Keratinocyte (primary cell): ENCODE results near the gene TMED6. TPM values are rescaled to one million over a fixed set of nuclear protein-coding genes. Genes with fewer than 3 reads are reported as not detected.

Experiments
- DNase-seq: peaks from one replicate; pipeline ENCODE4 v3.0.0-alpha.2; 2011; ENCODE audit warnings: low read depth, missing footprints, low spot score
- FAIRE-seq: peaks from 2 replicates; lab custom pipeline; 2011; peaks lifted over from hg19 to GRCh38; lab: Jason Lieb, UNC
- H2AFZ ChIP-seq: 2 replicates; pipeline ENCODE4 v1.6.0; 2012; ENCODE audit warnings: low read length, control low read depth, inconsistent platforms; ENCODE audit not compliant: control insufficient read depth
- H3K27ac ChIP-seq: 2 replicates; pipeline ENCODE4 v1.5.1; 2011; ENCODE audit warnings: low read length; ENCODE audit not compliant: control insufficient read depth, insufficient read depth
- H3K27me3 ChIP-seq: 3 replicates; pipeline ENCODE4 v1.6.0; 2011; ENCODE audit warnings: low read length; ENCODE audit not compliant: control insufficient read depth, insufficient read depth; ENCODE audit errors: extremely low read depth
- H3K36me3 ChIP-seq, 2 experiments: 2 replicates in 1 of 2; 3 replicates in 1 of 2; pipeline ENCODE4 v1.5.1; 2011; ENCODE audit warnings: low read length in 2 of 2, mild to moderate bottlenecking in 1 of 2; ENCODE audit not compliant: control insufficient read depth in 2 of 2, insufficient read depth in 2 of 2; ENCODE audit errors: extremely low read depth in 1 of 2
- H3K4me1 ChIP-seq: 3 replicates; pipeline ENCODE4 v1.5.1; 2011; ENCODE audit warnings: low read length; ENCODE audit not compliant: control insufficient read depth, insufficient read depth; ENCODE audit errors: extremely low read depth
- H3K4me2 ChIP-seq: 3 replicates; pipeline ENCODE4 v1.6.0; 2011; ENCODE audit warnings: low read depth, low read length; ENCODE audit not compliant: control insufficient read depth, insufficient read depth; ENCODE audit errors: extremely low read depth
- H3K4me3 ChIP-seq, 3 experiments: fragments of 200-600 bp in 1 of 3; sonication (generic) in 1 of 3; 2 replicates in 2 of 3; 3 replicates in 1 of 3; pipeline ENCODE4 v1.5.1; 2011 to 2016; ENCODE audit warnings: low read length in 3 of 3, mild to moderate bottlenecking in 3 of 3, control low read depth in 2 of 3, inconsistent platforms in 1 of 3, low read depth in 1 of 3, mixed read lengths in 1 of 3, mixed run types in 1 of 3, moderate library complexity in 1 of 3; ENCODE audit not compliant: control insufficient read depth in 2 of 3, insufficient read depth in 2 of 3; ENCODE audit errors: extremely low read depth in 1 of 3
- H3K79me2 ChIP-seq: 2 replicates; pipeline ENCODE4 v1.6.0; 2012; ENCODE audit warnings: low read length; ENCODE audit not compliant: control insufficient read depth, insufficient read depth
- H3K9ac ChIP-seq: 3 replicates; pipeline ENCODE4 v1.6.0; 2011; ENCODE audit warnings: low read length; ENCODE audit not compliant: control insufficient read depth, insufficient read depth; ENCODE audit errors: extremely low read depth
- H3K9me1 ChIP-seq: 3 replicates; pipeline ENCODE4 v1.6.0; 2011; ENCODE audit warnings: low read length; ENCODE audit not compliant: control insufficient read depth, insufficient read depth; ENCODE audit errors: extremely low read depth
- H3K9me3 ChIP-seq: 2 replicates; pipeline ENCODE4 v1.5.1; 2012; ENCODE audit warnings: low read depth, low read length; ENCODE audit not compliant: control insufficient read depth
- H4K20me1 ChIP-seq: 3 replicates; pipeline ENCODE4 v1.6.0; 2011; ENCODE audit warnings: low read length; ENCODE audit not compliant: control insufficient read depth, insufficient read depth; ENCODE audit errors: extremely low read depth
- CTCF ChIP-seq, 3 experiments: IDR thresholded peaks in 1 of 3; conservative IDR thresholded peaks in 1 of 3; optimal IDR thresholded peaks in 1 of 3; 2 replicates in 2 of 3; 3 replicates in 1 of 3; pipeline versions ENCODE3 to v1.5.1; 2011; ENCODE audit warnings: low read length in 3 of 3, mild to moderate bottlenecking in 3 of 3, moderate library complexity in 2 of 3, control low read depth in 1 of 3, inconsistent platforms in 1 of 3; ENCODE audit not compliant: insufficient read depth in 2 of 3; ENCODE audit errors: extremely low read depth in 1 of 3
- EZH2 ChIP-seq: IDR thresholded peaks from one replicate; pipeline ENCODE4 v1.6.1; 2012; ENCODE audit warnings: inconsistent platforms, mild to moderate bottlenecking, low read length, moderate library complexity
- dilution Hi-C: fragments of 300-500 bp; cut with MboI; formaldehyde crosslinking; loops from one replicate; pipeline ENCODE4 v1.7.0; 2020; ENCODE audit warnings: low sequenced_read_pairs; ENCODE audit not compliant: extremely low pct_ligation_motif_present
- polyA plus RNA-seq, 5 experiments: library from polyadenylated mRNA; depleted of rRNA in 3 of 5; stranded (reverse) in 3 of 5; stranded (forward) in 1 of 5; unstranded in 1 of 5; fragments of >200 nt; gene quantifications; 1 replicate in 1 of 5; 2 replicates in 3 of 5; 3 replicates in 1 of 5; pipeline versions ENCODE4 v1.2.1 to v1.2.3, GENCODE V29; 2011 to 2012; ENCODE audit warnings: missing spikeins in 2 of 5, low read depth in 1 of 5, low replicate concordance in 1 of 5

Gene TMED6
- polyA plus RNA-seq, 1 donor (not counting 4 experiments of a cell fraction or from before 2014, with no cell fraction given) = 0.09 TPM

GRCh38 chr16:69301861-69302260 is 49.7 kb downstream of the TMED6 start:
- dilution Hi-C loops = no loop called here
- Histone ChIP-seq H3K4me1 (no peaks in the 10 kb centered on the region), H4K20me1 (no peaks in the 10 kb centered on the region), H3K4me3 (no peak overlapping the region), H3K27ac (no peak overlapping the region), H3K9me1 (no peaks in the 10 kb centered on the region), H3K36me3 (peaks cover 7 to 9% of the 10 kb centered on the region in 2 experiments), H3K9me3 (no peaks in the 10 kb centered on the region), H3K27me3 (no peaks in the 10 kb centered on the region), H3K9ac (no peak overlapping the region), H3K79me2 (no peaks in the 10 kb centered on the region), H3K4me2 (no peak overlapping the region), H2AFZ (no peak overlapping the region)
- TF ChIP-seq EZH2 (no peak), CTCF (optimal IDR thresholded peaks at IDR 0.05 in 1 of 3, IDR thresholded peaks at IDR 0.05 in 1 of 3, conservative IDR thresholded peaks at IDR 0.05 in 1 of 3; ENCODE audit: extremely low read depth in 1 of 3, insufficient read depth in 2 of 3, low read length in 3 of 3) (no peak)
- FAIRE-seq (no peak), DNase-seq (no peak)

- FAIRE-seq (no peak), DNase-seq (no peak)
- H3K79me2 ChIP-seq = no peaks in the 10 kb centered on the region
- H4K20me1 ChIP-seq = no peaks in the 10 kb centered on the region
- no peak for TF ChIP-seq EZH2
- no peak for TF ChIP-seq CTCF (optimal IDR thresholded peaks at IDR 0.05 in 1 of 3, IDR thresholded peaks at IDR 0.05 in 1 of 3, conservative IDR thresholded peaks at IDR 0.05 in 1 of 3; ENCODE audit: extremely low read depth in 1 of 3, insufficient read depth in 2 of 3, low read length in 3 of 3)
- H3K9me1 ChIP-seq = no peaks in the 10 kb centered on the region
- H3K4me1 ChIP-seq = no peaks in the 10 kb centered on the region
- H3K36me3 ChIP-seq = peaks cover 7 to 9% of the 10 kb centered on the region in 2 experiments
- H3K9ac ChIP-seq = no peak overlapping the region
- H3K27ac ChIP-seq = no peak overlapping the region
- H3K9me3 ChIP-seq = no peaks in the 10 kb centered on the region
- dilution Hi-C loops = no loop called here
- H3K4me2 ChIP-seq = no peak overlapping the region
- H3K4me3 ChIP-seq = no peak overlapping the region
- no peaks in the 10 kb centered on the region for H3K27me3 ChIP-seq
- H2AFZ ChIP-seq = no peak overlapping the region
Observed at GRCh38 chr16:69301187-69301586, 50.4 kb downstream of the TMED6 start.
